Thyroid gland (tissue), 4 donors: ENCODE data around the gene EVI2A.

ENCODE experiments used
- POLR2A ChIP-seq, 2 donors: fragments of 450-650 bp; IDR thresholded peaks; one replicate each; pipeline ENCODE4 v1.6.1; 2017; ENCODE audit warnings: antibody characterized with exemption in 2 of 2, mild to moderate bottlenecking in 2 of 2, moderate library complexity in 1 of 2
- TF ChIP-seq, protein P1 (sequence below), 6 experiments: fragments of 200-600 bp in 3 of 6; fragments of 450-650 bp in 3 of 6; sonication (generic) in 3 of 6; IDR thresholded peaks; one replicate each; pipeline ENCODE4 v1.5.1; 2016 to 2019; ENCODE audit warnings: antibody characterized with exemption in 6 of 6, mild to moderate bottlenecking in 2 of 6, inconsistent platforms in 1 of 6, moderate library complexity in 1 of 6

GRCh38 chr17:31311526-31311925, 9.9 kb downstream of the EVI2A start:
- TF ChIP-seq, protein P1, sequence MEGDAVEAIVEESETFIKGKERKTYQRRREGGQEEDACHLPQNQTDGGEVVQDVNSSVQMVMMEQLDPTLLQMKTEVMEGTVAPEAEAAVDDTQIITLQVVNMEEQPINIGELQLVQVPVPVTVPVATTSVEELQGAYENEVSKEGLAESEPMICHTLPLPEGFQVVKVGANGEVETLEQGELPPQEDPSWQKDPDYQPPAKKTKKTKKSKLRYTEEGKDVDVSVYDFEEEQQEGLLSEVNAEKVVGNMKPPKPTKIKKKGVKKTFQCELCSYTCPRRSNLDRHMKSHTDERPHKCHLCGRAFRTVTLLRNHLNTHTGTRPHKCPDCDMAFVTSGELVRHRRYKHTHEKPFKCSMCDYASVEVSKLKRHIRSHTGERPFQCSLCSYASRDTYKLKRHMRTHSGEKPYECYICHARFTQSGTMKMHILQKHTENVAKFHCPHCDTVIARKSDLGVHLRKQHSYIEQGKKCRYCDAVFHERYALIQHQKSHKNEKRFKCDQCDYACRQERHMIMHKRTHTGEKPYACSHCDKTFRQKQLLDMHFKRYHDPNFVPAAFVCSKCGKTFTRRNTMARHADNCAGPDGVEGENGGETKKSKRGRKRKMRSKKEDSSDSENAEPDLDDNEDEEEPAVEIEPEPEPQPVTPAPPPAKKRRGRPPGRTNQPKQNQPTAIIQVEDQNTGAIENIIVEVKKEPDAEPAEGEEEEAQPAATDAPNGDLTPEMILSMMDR (IDR thresholded peaks at IDR 0.05) = no peak
- no peak for TF ChIP-seq POLR2A (IDR thresholded peaks at IDR 0.05)
